GM06990 (cell line): ENCODE measurements around the gene IFI6.
"Not testable (repeated sequence)": the region's sequence is repeated elsewhere in the genome, so short reads cannot be mapped to it uniquely, and the experiment has no call there.

ENCODE experiments used
- DNase-seq: peaks from one replicate; pipeline ENCODE4 v3.0.0-alpha.2; 2011; ENCODE audit not compliant: insufficient read length; ENCODE audit errors: extremely low read depth
- H3K27me3 ChIP-seq: replicated peaks from 2 replicates; pipeline ENCODE4 v1.6.0; 2011; ENCODE audit warnings: low read length; ENCODE audit not compliant: control insufficient read depth, insufficient read depth
- H3K36me3 ChIP-seq: 2 replicates; pipeline ENCODE4 v1.5.1; 2011; ENCODE audit warnings: low read length; ENCODE audit not compliant: control insufficient read depth, insufficient read depth
- H3K4me3 ChIP-seq: replicated peaks from 2 replicates; pipeline ENCODE4 v1.5.1; 2011; ENCODE audit warnings: low read depth, mild to moderate bottlenecking, control low read depth, low read length
- CTCF ChIP-seq: IDR thresholded peaks from 2 replicates; pipeline ENCODE4 v1.5.1; 2011; ENCODE audit warnings: low read length, control low read depth, mild to moderate bottlenecking, inconsistent platforms; ENCODE audit not compliant: insufficient read depth, poor library complexity, severe bottlenecking

Gene IFI6

GRCh38 chr1:27630859-27631491 lies 41.0 kb downstream of the IFI6 start:
- Histone ChIP-seq H3K4me3 (0 out of 2 replicates have a peak overlapping the region, but pooled peaks have one; percentile 4), H3K27me3 (no peaks in the 10 kb centered on the region), H3K36me3 (no peaks in the 10 kb centered on the region)
- peak; percentile 54 for DNase-seq
- no peak for TF ChIP-seq CTCF

- no peak overlapping the region for H3K4me3 ChIP-seq
These were observed 43.3 kb downstream of the IFI6 start for GRCh38 chr1:27628712-27629111.

DNA sequence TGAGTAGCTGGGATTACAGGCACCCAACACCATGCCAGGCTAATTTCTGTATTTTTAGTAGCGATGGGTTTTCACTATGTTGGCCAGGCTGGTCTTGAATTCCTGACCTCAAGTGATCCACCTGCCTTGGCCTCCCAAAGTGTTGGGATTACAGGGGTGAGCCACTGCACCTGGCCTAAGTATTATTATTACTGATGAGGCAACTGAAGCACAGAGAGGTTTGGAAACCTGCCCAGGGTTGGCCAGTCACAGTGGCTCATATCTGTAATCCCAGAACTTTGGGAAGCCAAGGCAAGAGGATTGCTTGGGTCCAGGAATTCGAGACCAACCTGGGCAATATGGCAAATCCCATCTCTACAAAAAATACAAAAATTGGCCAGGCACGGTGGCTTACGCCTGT lies 44.3 kb downstream of the IFI6 start:
- DNase-seq, H3K36me3 ChIP-seq, H3K4me3 ChIP-seq, H3K27me3 ChIP-seq: not testable (repeated sequence)

More at GRCh38 chr1:27628712-27629111, 43.3 kb downstream of the IFI6 start:
- no peak for DNase-seq
- H3K27me3 ChIP-seq = no peaks in the 10 kb centered on the region
- TF ChIP-seq CTCF = no peak
- H3K36me3 ChIP-seq = peaks cover 2% of the 10 kb centered on the region; the same call in 1 of the 2 replicates

- DNase-seq = no peak
- Histone ChIP-seq H3K27me3 (no peaks in the 10 kb centered on the region), H3K36me3 (peaks cover 4% of the 10 kb centered on the region; the same call in 1 of the 2 replicates), H3K4me3 (no peak overlapping the region)
- TF ChIP-seq CTCF = no peak
These were observed 44.9 kb downstream of the IFI6 start for GRCh38 chr1:27627061-27627460.

DNA sequence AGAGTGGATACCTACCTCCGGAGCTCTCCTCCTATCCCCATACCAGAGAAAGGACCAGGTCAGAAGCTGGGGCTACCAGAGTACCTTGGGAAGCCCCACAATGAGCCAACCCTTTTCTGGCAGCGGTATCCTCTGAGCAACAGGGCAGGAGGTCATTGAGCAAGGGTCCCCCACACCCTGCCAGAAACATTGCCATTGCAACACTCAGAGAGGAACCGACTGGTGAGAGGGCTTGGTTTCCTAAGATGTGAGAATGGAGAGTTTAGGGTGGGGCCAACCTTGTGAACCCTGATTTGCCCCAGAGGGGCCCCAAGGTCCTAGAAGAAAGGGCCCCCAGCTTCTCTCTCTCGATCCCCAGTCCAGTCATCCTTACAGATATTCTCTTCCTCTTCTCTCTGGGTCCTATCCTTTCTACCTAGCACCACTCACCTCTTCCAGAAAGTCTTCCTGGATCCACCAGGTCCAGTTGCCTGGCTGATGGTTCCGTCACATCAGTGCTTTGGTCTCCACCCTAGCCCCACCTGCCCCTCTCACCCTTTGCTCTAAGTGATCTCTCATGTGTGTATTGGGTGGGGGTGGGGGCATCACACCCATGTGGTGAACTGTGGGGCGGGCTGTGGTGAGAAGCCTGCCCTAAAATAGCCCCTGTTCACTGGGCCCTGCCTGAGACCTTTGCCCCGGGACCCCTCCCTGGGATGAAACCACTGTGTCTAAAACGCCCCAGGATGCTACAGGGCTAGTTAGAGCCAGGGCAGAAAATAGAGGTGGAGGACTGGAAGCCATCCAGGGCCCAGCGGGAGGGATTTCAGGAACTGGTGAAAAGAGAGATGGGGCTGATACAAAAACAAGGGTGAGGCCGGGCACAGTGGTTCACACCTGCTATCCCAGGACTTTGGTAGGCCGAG lies 45.7 kb downstream of the IFI6 start:
- H3K4me3 ChIP-seq = peak overlapping the region; percentile 79
- peak; percentile 77 for DNase-seq
- peaks cover 8% of the 10 kb centered on the region for H3K36me3 ChIP-seq
- no peak for TF ChIP-seq CTCF
- no peaks in the 10 kb centered on the region for H3K27me3 ChIP-seq

DNA sequence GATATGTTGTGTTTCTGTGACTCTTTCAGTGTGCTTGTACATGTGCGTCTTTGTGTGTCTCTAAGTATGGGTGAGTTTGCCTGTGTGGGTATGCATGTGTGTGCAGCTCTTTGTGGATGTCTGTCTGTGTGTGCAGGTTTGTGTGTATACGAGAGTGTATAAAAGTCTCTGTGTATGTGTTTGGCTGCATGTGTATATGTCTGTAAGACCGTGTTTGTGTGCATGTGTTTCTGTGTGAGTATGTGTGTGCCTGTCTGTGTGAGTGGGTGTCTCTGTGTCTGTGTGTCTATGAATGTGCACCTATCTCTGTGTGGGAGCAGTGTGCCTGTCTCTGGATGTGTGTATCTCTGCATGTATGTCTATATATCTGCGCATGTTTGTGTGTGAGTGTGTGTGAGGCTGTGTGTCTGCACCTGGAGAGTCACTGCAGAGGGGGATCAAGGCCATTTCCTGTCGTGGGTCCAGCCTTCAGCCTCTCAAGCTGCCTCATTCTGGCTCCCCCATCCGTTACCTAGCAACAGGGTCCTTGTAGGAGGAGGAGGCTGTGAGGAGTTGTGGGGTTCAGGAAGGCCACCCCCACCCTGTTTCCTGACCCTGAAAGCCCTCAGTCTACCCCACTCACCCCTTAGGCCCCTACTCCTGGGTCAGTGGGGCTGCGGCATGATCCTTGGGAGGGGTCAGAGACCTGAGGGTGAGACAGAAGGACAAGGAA lies 47.4 kb downstream of the IFI6 start:
- Histone ChIP-seq H3K27me3 (no peaks in the 10 kb centered on the region), H3K4me3 (peak overlapping the region; percentile 79), H3K36me3 (peaks cover 9% of the 10 kb centered on the region)
- peak; percentile 71 for DNase-seq
- TF ChIP-seq CTCF = no peak
